Measurements from ENCODE around the gene MMD.
A peak's percentile ranks its signal among the peaks of the same experiment; 100 is the strongest.
"Not testable (repeated sequence)": the region's sequence is repeated elsewhere in the genome, so short reads cannot be mapped to it uniquely, and the experiment has no call there.

MMD gene

GRCh38 chr17:55446581-55447205 is 25.1 kb upstream of the MMD start:
- TF ChIP-seq SPI1 (IDR thresholded peaks at IDR 0.05; ENCODE audit: borderline replicate concordance, low read depth): no peak
- no peak for TF ChIP-seq GABPA (IDR thresholded peaks at IDR 0.05; ENCODE audit: low read depth)
- TF ChIP-seq, protein P1, sequence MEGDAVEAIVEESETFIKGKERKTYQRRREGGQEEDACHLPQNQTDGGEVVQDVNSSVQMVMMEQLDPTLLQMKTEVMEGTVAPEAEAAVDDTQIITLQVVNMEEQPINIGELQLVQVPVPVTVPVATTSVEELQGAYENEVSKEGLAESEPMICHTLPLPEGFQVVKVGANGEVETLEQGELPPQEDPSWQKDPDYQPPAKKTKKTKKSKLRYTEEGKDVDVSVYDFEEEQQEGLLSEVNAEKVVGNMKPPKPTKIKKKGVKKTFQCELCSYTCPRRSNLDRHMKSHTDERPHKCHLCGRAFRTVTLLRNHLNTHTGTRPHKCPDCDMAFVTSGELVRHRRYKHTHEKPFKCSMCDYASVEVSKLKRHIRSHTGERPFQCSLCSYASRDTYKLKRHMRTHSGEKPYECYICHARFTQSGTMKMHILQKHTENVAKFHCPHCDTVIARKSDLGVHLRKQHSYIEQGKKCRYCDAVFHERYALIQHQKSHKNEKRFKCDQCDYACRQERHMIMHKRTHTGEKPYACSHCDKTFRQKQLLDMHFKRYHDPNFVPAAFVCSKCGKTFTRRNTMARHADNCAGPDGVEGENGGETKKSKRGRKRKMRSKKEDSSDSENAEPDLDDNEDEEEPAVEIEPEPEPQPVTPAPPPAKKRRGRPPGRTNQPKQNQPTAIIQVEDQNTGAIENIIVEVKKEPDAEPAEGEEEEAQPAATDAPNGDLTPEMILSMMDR (IDR thresholded peaks at IDR 0.05; ENCODE audit: insufficient read depth, low read length): no peak
- TF ChIP-seq, protein P2, sequence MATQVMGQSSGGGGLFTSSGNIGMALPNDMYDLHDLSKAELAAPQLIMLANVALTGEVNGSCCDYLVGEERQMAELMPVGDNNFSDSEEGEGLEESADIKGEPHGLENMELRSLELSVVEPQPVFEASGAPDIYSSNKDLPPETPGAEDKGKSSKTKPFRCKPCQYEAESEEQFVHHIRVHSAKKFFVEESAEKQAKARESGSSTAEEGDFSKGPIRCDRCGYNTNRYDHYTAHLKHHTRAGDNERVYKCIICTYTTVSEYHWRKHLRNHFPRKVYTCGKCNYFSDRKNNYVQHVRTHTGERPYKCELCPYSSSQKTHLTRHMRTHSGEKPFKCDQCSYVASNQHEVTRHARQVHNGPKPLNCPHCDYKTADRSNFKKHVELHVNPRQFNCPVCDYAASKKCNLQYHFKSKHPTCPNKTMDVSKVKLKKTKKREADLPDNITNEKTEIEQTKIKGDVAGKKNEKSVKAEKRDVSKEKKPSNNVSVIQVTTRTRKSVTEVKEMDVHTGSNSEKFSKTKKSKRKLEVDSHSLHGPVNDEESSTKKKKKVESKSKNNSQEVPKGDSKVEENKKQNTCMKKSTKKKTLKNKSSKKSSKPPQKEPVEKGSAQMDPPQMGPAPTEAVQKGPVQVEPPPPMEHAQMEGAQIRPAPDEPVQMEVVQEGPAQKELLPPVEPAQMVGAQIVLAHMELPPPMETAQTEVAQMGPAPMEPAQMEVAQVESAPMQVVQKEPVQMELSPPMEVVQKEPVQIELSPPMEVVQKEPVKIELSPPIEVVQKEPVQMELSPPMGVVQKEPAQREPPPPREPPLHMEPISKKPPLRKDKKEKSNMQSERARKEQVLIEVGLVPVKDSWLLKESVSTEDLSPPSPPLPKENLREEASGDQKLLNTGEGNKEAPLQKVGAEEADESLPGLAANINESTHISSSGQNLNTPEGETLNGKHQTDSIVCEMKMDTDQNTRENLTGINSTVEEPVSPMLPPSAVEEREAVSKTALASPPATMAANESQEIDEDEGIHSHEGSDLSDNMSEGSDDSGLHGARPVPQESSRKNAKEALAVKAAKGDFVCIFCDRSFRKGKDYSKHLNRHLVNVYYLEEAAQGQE (IDR thresholded peaks at IDR 0.05; ENCODE audit: insufficient replicate concordance, low read depth): no peak
- TF ChIP-seq POLR2AphosphoS5 (IDR thresholded peaks at IDR 0.05; ENCODE audit: low read depth): no peak
- Histone ChIP-seq H3K4me3 (replicated peaks; ENCODE audit: insufficient read depth, low read length) (no peak overlapping the region), H3K27ac (replicated peaks) (no peak overlapping the region), H3K27me3 (ENCODE audit: insufficient read depth, poor library complexity, severe bottlenecking) (no peaks in the 10 kb centered on the region)
- DNase-seq (ENCODE audit: low read depth in 1 of 2, low spot score in 1 of 2): no peak

DNA sequence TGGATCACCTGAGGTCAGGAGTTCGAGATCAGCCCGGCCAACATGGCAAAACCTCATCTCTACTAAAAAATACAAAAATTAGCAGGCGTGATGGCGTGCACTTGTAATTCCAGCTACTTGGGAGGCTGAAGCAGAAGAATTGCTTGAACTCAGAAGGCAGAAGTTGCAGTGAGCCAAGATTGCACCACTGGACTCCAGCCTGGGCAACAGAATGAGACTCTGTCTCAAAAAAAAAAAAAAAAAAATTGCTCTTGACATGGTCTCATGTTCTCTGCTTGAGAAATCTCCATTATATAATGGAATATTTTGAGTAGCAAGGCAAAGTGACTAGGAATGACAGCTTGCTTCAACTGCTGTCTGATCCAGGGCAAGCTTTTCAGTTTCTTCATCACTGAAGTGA is 24.4 kb upstream of the MMD start:
- H3K27ac ChIP-seq (replicated peaks); H3K27me3 ChIP-seq (ENCODE audit: insufficient read depth, poor library complexity, severe bottlenecking); H3K4me3 ChIP-seq (replicated peaks; ENCODE audit: insufficient read depth, low read length); DNase-seq (ENCODE audit: low read depth in 1 of 2, low spot score in 1 of 2): not testable (repeated sequence)

DNA sequence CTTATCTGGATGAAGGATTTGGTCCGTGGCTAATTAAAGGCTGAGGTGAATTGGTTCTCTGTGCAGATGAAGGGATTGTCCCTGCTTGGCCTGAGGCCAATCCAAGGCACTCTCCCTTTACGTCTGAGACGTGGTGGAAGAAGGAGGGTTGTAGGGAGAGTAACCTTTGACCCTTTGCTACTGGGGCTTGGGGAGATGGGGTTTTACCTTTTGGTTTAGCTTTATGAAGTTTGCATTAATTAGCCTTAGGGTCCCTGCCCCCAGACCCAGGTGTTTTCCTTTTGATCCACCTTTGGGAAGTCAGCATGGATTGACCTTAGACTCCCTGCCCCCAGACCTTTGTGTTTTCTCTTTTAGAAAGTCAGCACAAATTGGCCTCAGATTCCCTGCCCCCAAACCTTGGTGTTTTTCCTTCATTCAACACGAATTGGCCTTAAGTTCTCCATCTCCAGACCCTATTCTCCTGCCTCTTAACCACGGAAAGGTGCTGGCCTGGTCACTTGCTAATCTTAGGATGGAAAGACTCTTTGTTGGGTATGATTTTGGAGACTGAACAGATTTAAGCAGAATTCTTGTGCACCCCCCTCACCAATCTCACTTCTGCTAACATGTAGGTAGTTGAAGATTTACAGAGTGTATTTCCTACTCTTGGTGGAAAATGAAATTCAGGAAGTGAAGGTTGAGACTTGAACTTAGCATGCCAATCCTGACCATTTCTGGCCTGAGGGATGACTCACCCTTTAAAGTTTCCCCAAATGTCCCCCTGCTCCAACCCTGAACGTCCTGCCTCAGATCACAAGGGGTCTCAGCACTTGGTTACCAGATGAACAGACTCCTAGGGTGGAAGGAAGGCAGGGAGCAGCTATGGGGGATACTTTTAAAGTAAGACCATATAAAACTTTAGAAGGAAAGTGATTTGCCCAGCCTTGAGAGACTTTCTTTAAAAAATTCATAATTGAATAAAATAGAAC is 23.1 kb upstream of the MMD start:
- no peak for DNase-seq (ENCODE audit: low read depth in 1 of 2, low spot score in 1 of 2)
- Histone ChIP-seq H3K4me3 (replicated peaks; ENCODE audit: insufficient read depth, low read length) (no peak overlapping the region), H3K27me3 (ENCODE audit: insufficient read depth, poor library complexity, severe bottlenecking) (no peaks in the 10 kb centered on the region), H3K27ac (replicated peaks) (no peak overlapping the region)
- TF ChIP-seq SPI1 (IDR thresholded peaks at IDR 0.05; ENCODE audit: borderline replicate concordance, low read depth): peak; percentile 71; the same call in 1 of the 2 replicates
- TF ChIP-seq, protein P2 (IDR thresholded peaks at IDR 0.05; ENCODE audit: insufficient replicate concordance, low read depth): no peak

- TF ChIP-seq, protein P1 (IDR thresholded peaks at IDR 0.05; ENCODE audit: insufficient read depth, low read length): no peak
- TF ChIP-seq POLR2AphosphoS5 (IDR thresholded peaks at IDR 0.05; ENCODE audit: low read depth) (no peak), GABPA (IDR thresholded peaks at IDR 0.05; ENCODE audit: low read depth) (no peak), SPI1 (IDR thresholded peaks at IDR 0.05; ENCODE audit: borderline replicate concordance, low read depth) (no peak)
- TF ChIP-seq, protein P2 (IDR thresholded peaks at IDR 0.05; ENCODE audit: insufficient replicate concordance, low read depth): no peak
- no peak overlapping the region for H3K4me3 ChIP-seq (replicated peaks; ENCODE audit: insufficient read depth, low read length)
- H3K27me3 ChIP-seq (ENCODE audit: insufficient read depth, poor library complexity, severe bottlenecking): no peaks in the 10 kb centered on the region
- H3K27ac ChIP-seq (replicated peaks): no peak overlapping the region
- no peak for DNase-seq (ENCODE audit: low read depth in 1 of 2, low spot score in 1 of 2)
Observed at GRCh38 chr17:55443904-55444303, 22.3 kb upstream of the MMD start.

Measured in HL-60 (cell line).